GM18861 (cell line): ENCODE data around the gene MAML3.
"Not testable (repeated sequence)": the region's sequence is repeated elsewhere in the genome, so short reads cannot be mapped to it uniquely, and the experiment has no call there.

ENCODE experiments used
- ATAC-seq: cut with Tn5 transposase; IDR thresholded peaks from one replicate; pipeline ENCODE4 v1.9.1; 2021; ENCODE audit not compliant: unreplicated experiment

The MAML3 gene

DNA sequence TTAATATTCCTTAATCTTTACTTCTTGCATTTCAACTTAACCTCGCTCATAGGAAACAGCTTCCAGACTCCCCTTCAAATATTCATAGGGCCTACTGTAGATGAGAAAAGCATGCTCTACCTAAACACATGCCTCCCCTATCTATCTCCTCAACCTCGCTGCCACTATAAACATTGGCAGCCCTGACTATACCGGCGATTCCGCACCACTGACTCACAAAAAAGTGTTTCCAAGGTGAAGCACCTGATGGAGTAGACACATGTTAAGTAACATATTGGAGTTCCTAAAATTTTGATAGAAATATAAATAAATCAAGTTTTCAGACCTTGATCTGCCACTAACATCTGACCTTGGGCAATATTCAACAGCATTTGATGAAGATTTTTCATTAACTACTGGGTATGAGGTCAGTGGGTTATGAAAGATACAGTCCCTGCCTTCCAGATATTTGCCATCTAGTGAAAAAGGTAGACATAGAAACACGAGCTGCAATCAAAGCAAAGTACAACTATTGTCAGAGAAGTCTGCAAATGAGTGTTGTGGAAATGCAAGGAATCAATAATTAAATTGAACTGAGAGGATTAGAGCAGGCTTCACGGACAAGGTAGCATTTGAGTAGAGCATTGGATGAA is 184.2 kb downstream of the MAML3 start:
- ATAC-seq, result no peak

DNA sequence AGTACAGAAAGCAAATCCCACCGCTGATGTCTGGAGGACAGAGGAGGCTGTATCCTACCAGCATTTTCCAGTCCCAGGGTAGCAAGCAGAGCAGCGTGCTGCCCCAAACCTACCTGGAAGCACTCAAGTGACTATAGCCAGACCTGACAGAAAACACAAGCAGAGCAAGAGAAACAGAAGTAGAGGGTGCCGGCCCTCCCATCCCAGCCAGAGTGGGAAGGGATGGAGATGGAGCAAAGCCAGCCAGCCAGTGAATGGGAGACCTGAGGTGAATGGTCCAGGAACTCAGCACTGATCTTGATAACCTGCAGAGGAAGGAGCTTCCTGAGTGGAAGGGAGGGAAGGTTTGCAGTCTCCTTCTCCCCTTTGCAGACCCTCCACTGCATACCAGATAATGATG is 185.2 kb downstream of the MAML3 start:
- no peak for ATAC-seq

DNA sequence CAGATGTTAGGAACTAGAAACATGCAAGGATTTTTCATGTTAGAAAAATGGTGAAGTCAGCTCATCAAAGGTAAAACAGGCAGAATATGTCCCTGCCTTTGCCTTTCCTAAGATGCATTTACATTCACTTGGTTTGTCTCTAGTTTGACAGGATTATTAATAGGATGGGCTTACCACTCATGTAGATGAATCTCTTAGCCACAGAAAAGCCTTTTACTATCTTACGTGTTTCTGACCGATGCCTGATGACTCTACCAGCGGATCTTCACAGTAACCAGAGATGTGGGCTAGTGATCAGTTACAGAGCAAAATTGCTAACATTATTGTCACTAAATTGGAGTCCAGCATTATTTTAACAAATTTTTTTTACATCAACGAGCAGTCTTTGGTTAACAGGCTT is 187.6 kb downstream of the MAML3 start:
- ATAC-seq, result no peak

DNA sequence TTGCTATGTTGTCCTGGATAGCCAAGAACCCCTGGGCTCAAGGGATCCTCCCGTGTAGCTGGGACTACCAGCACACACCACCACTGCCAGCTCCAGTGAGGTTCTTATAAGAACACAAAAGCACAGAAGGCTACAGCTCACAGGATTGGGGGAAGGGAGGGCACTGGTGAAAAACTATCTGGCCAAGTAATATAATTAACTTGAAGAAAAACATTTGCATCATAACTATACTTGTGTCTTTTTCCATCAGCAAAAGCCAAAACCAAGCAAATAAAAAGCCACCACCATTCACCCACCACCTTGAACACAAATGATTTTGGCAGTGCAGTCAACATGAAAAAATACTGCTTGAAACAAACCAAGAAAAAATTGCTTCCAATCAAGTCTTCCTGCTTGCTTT is 188.2 kb downstream of the MAML3 start:
- no peak for ATAC-seq

DNA sequence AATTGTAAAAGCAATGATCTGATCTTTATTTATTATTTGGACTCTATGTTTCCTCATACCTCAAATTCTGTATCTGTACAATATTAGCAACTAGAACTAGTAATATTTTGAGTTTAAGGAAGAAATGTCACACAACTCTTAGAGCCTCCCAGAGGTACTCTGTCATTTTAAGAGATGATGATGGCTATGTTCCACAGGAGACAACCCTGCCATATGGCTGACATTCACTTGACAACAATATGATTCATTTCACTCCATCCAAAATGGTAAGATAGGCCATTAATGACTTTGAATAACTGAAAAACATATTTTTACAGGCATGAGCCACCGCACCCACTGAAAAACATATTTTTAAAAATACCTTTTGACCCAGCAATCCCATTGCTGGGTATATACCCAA is 190.3 kb downstream of the MAML3 start:
- ATAC-seq, result no peak

DNA sequence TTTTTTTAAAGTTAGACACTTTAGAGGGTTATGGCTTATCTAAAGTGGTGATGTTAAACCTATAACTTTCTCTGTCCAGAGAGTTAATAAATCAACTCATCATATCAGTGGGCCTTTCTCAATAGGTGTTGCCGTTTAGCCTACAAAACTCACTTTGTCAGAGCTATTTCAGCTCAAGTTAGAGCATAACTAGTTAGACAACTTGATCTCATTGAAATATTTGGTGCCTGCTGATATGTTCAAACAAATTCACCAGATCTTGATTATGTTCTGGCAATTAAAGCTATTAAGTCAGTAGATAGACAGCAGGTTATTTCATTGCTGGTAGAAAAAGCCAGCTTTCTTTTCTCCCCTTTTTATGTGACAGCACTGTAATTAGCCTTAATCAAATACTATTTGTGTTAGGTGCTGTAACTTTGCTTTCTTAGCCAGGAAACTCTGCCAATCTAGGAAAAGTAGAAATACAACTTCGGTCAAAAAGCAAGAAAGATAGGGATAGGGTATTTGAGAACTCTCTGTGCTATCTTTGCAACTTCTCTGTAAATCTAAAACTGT is 191.8 kb downstream of the MAML3 start:
- ATAC-seq, result no peak

DNA sequence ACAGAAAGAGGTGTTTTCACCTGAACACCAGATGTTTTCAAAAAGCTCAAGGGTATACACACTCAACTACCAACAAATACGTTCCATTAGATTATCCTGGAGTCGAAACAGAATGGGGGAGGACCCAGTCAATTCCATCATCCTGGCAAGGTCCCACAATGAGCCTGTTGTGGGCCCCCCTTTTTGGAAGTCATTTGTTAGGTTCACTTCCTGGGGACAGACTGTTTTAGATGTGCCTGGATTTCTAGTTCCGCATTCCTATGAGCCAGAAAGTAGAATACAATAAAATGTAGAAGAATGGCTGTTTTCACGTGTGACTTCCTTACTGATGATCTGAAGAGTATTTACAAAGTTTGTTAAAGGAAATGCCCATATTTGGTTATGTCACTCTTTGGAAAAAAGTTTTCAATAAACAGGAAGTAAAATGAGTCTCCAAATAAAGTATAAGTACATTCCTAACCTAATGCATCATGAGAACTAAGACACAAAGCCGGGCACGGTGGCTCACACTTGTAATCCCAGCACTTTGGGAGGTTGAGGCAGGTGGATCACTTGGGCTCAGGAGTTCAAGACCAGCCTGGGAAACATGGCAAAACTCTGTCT is 192.5 kb downstream of the MAML3 start:
- ATAC-seq, result no peak

DNA sequence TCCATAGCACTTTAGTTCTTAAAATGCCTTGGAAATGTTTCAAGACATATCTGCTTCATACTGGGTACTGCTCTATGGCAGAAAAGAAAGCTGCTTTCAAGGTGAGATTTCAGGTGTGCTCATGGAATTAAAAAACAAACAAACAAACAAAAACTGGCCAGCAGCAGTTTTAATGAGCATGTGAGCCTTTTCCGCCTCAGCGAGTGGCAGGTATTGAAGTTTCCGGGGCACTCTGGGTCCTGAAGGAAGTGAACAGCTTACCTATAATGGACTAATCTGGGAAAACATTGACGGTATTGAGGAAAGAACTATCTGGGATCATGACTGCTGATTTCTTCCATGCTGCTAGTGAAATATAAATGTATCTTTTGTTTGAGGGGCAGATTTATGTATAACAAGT is 194.6 kb downstream of the MAML3 start:
- no peak for ATAC-seq

DNA sequence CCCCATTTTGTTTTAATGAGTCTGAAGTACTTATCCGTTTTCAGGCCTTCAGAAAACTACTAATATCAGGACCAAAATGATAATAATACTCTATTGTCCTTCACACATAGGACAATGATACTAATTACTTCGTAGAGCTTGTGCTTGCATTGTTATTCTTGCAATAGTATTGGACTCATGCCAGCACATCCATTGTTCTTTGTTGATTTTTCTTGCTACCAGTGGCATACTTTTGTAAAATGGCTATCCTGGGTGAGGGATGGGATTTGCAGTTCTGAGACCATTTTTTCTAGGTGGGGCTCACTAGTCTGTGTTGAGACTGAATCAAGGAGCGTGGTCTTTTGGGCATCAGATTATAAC is 195.3 kb downstream of the MAML3 start:
- ATAC-seq, result no peak

DNA sequence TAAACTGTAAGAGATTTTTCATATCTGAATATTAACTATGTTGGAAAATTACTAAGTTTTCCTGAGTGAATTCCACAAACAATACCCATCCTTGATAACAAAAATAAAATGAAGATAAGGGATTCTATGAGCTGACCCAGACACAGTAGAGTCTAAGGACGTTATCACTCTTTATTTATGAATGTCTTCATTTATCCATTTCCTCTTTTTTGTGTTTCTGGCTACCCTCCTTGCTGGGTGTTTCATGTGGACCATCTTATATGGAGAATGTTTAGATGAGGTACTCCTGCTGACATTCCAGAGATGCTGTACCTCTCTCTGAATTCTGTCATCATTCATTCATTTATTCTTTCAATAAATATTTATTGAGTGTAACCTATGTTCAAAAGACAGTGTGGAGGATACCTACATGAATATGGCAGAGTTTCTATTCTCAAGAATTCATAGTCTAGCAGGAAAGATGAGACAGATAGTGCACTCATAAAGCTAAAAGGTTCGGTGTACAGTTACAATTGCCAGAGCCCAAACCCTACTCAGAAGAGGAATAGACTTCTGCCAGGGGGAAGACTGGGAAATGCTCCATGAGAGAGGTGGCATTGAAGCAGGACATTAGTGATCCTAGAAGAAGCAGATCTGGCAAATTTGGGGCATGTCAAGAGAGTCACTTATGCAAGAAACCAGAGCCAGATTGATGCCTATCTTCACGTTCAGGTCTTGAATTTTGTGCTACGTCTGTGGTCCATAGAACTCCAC is 195.8 kb downstream of the MAML3 start:
- ATAC-seq, result no peak

DNA sequence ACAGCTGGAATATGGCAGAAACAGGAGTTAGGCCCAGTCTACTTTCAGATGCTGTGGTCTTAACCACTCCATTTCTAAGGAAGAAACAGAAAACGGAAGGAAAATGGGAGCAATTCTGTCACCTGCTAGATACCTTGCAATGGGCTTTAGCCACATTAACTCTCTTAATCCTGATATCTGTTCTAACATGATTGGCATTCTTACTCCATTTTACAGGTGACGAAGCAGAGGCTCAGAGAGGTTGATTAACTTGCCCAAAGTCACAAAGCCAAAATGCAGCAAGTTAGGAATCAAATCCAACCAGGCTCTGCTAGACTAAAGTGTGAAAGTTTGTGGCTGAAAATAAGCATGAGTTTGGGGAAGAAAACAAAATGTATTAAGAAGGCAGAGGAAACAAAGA is 196.9 kb downstream of the MAML3 start:
- ATAC-seq, result no peak

DNA sequence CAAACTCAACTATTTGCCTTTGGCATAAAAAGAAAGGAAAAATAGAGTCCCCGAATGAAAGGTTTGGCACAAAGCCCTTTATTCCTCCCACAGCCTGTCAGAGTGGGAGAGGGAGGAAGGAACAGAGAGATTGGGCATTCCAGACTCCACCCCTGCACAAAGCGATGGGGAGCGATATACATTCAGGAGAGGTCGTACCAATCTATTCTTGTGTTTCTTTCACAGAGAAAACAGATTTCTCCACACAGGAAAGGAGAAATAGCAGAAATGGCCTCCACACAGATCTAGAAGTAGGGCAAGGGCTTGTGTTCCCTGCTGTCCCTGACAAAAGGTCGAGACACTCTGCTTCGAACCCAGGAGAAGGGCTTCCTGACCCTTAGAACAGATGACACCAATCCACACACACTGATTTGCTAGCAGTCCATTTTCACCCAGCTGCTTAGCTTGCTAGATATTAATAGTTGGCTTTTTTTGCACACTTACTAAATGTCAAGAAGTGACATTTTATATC is 197.4 kb downstream of the MAML3 start:
- no peak for ATAC-seq

DNA sequence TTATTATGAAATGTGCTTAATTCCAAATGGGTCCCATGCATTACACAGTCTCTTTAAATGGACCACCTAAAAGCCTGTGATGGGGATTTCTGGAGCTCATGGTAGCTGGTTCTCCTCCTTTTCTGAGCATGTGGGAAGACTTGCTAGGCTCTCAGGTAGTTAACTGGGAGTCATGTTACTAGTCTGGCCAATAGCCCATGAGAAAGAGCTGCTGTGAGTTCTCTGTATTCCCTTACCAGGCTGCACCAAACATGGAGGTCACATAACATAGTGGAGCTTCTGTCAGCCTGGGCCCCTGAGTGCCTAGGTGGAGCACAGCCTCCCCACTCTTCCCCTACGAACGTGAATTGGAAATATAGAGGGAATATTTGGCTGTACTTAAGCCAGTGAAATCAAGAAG is 198.4 kb downstream of the MAML3 start:
- ATAC-seq, result no peak

DNA sequence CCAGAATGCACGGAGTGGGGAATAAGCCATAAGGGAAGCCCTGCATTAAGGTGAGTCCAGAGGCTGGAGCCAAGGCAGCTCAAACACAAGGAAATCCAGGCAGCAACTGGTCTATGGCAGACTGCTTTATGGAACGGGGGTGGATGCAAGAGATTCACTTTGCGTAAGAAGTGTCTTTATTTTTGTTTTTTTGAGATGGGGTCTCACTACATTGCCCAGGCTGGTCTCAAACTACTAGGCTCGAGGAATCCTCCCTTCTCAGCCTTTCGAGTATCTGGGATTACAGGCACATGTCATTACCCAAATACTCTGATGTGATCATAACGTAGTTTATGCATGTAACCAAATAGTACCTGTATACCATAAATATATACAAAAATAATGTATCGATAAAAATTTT is 199.5 kb downstream of the MAML3 start:
- no peak for ATAC-seq

DNA sequence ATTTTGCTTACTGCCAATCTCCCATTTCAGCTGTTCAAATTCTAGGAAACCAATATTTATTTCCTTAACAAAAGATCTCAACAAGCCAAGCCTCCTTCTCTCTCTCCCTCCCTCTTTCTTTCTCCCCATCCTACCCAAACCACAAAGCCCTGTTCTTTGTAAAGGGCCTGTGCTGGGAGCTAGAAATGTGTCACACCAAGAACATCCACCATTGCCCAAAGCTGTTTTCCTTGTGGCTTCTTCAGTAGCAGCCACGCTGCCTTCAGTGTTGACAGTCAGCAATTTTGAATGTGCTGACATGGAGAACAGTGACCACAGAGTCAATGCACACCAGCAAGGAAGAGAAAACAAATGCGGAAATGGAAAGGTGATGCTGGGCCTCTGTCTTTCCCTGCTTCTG is 203.0 kb downstream of the MAML3 start:
- ATAC-seq, result no peak

DNA sequence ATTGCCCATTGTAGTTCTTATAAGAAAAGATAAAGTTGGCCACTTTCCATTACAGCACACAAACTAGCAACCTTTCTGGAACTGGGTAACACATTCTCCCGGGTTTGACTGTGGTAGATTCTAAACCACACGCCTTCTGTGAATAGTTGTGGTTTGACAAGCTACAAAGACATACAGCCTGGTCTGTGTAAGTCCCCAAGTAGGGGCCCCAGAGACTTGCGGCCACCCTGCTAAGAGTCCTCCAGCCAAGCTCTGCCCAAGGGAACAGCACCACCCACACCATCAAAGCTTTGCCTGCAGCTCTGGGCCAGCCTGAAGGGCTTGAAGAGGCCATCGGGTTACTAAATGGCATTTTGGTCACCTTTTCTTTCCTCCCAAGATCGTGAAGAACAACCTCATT is 203.4 kb downstream of the MAML3 start:
- peak; percentile 92 for ATAC-seq

DNA sequence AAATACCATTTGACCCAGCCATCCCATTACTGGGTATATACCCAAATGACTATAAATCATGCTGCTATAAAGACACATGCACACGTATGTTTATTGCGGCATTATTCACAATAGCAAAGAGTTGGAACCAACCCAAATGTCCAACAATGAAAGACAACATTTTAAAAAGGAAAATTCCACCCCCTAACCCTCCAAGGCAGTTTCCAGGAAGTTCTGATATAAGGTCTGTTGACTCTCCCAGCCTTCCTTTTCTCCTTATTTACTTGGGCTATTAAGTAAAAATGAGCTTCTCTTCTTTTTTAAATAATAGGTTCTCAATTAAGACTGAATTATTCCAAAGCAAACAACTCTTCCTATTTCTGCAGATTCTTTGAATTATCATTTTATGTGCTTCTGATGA is 209.1 kb downstream of the MAML3 start:
- not testable (repeated sequence) for ATAC-seq

DNA sequence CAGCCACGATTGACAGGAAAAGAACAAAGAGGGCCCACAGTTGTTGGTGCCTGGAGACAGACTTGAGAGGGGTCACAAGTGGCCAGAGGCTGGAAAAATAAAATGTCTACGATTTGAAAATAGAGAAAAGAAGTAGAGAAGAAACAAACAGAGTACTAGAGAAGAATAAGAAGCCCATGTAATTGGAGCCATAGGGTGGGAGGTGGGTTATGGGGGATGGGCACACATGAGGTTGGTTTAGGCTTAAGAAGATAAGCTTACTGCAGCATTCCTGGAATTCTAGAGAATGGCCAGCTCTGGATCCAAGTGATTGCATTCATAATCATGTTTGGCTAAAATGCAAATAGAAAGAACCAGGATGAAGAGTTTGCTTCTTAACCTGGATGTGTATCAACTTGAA is 210.7 kb downstream of the MAML3 start:
- no peak for ATAC-seq

DNA sequence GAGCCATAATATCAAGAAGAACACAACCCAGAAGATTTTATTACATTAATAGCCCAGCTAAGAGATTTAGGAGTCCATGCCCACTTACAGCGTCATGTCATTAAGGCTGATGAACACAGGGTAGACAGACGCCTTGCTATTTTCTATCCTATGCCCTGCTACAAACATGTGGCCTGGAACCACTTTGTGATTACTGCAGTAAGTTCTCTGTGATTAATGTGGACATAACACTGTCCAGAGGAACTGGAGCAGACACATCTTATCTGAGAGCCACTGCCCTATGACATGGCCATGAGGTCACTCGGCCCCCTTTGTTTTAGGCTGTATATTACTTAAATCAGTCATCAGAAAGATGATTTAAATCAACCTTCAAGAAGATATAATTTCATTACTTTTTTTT is 211.7 kb downstream of the MAML3 start:
- ATAC-seq, result no peak

DNA sequence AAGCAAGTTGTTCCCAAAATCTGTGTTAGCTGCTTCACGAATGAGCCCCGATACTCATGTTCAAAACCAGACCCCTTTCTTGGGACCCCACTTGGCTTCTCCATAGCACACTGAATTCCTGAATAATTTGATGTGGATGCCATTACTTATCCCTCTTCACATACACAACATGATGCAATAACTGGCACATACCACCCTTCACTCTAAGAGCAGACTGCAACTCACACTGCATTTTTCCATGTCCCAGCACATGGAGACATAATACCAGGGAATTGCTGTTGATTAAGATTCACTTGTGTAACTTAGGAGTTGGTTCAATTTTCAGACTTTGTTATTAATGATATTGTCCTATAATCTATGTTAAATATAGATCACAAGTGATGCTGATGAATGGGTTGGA is 213.4 kb downstream of the MAML3 start:
- no peak for ATAC-seq

DNA sequence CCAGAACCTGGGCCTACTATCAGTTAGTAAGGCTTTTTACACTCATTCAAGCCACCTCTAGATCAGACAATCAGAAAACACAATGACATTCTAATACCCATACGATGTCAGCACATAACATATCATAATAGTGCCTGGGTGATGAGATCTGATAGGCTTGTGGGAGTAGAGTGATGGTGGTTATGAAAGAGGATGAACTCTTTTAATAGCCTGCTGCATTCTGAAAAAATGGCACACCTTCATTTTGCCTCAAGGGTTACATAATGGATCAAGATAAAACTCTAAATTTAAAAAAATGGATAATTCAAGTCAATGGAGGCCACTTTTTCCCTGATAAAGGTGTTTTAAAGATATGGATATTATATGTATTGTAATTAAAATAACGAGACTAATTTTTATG is 215.6 kb downstream of the MAML3 start:
- ATAC-seq, result no peak

DNA sequence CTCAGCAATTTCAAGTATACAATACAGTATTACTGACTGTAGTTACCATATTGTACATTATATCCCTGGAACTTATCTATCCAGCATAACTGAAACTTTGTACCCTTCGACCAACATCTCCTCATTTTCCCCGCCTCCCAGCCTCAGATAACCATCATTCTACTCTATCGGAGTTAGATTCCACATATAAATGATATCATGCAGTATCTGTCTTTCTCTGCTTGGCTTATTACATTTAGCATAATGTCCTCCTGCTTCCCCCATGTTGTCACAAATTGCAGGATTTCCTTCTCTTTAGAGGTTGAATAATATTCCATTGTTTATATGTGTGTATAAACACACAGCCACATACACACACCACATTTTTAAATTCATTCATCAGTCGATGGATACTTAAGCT is 218.1 kb downstream of the MAML3 start:
- ATAC-seq, result no peak
